Measurements from ENCODE around the gene PSMD6. TPM values are rescaled to one million over a fixed set of nuclear protein-coding genes. Genes with fewer than 3 reads are reported as not detected.

The PSMD6 gene
- total and polyA plus RNA-seq, 2 experiments from 2014 or later: 110 to 184 TPM

DNA sequence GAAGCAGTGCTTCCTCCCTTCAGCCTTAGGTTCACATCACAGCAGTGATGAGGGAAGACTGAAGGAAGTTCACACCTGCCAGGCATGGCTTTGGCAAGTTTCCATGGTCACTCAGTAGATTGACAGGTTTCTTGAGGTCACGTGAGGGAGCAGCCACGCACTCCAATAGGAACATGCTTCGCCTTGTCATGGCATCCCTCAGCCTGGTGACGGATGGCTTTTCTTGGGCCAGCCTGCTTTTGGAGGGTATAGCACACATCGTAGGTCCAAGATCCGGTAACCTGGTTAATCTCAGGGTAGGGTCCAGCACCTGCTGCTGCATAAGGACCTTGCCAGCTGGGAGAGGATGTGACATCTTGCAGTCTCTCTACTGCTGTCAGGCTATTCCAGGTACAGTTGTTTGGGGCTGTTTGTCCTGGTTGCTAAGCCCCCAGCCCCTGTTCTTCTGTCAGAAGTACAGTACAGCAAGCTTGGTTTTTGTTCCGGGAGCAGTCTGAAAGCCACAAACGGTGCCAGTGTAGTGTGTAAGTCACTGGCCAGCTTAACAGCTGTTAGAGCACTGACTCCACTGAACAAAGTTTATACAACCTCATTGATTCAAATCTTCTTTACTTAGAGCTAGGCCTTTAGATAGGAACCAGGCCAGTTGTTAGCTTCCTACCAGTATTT lies 42.3 kb downstream of the PSMD6 start:
- TF ChIP-seq, protein P1, sequence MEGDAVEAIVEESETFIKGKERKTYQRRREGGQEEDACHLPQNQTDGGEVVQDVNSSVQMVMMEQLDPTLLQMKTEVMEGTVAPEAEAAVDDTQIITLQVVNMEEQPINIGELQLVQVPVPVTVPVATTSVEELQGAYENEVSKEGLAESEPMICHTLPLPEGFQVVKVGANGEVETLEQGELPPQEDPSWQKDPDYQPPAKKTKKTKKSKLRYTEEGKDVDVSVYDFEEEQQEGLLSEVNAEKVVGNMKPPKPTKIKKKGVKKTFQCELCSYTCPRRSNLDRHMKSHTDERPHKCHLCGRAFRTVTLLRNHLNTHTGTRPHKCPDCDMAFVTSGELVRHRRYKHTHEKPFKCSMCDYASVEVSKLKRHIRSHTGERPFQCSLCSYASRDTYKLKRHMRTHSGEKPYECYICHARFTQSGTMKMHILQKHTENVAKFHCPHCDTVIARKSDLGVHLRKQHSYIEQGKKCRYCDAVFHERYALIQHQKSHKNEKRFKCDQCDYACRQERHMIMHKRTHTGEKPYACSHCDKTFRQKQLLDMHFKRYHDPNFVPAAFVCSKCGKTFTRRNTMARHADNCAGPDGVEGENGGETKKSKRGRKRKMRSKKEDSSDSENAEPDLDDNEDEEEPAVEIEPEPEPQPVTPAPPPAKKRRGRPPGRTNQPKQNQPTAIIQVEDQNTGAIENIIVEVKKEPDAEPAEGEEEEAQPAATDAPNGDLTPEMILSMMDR (IDR thresholded peaks at IDR 0.05; ENCODE audit: low read depth, low read length): no peak
- H3K9me3 ChIP-seq (ENCODE audit: low read depth): no peaks in the 10 kb centered on the region
- H3K27me3 ChIP-seq: no peaks in the 10 kb centered on the region
- H3K4me3 ChIP-seq: no peak overlapping the region
- DNase-seq (ENCODE audit: low read depth in 1 of 2, low spot score in 1 of 2): no peak
- no peak overlapping the region for H3K27ac ChIP-seq
- H3K36me3 ChIP-seq: no peaks in the 10 kb centered on the region
- H3K4me1 ChIP-seq (ENCODE audit: low read depth): no peaks in the 10 kb centered on the region

DNA sequence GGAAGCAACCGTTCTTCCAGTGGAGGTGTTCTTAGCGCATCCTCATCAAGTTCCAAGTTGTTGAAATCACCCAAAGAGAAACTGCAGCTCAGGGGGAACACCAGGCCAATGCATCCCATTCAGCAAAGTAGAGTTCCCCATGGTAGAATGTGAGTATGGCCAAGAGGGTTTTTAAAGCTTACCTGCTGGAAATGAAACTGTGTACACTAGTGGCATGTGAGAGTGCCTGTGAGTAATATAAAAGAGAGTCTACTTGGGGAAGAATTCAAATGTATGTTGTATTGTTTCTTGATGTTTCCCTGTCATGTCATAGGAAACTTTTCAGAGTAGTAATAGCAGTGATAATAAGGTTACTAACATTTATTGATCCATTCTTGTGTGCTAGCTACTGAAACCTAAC lies 43.3 kb downstream of the PSMD6 start:
- Histone ChIP-seq H3K4me3 (no peak overlapping the region), H3K9me3 (ENCODE audit: low read depth) (no peaks in the 10 kb centered on the region), H3K27ac (no peak overlapping the region), H3K27me3 (no peaks in the 10 kb centered on the region), H3K4me1 (ENCODE audit: low read depth) (no peaks in the 10 kb centered on the region), H3K36me3 (no peaks in the 10 kb centered on the region)
- TF ChIP-seq, protein P1 (IDR thresholded peaks at IDR 0.05; ENCODE audit: low read depth, low read length): no peak
- DNase-seq (ENCODE audit: low read depth in 1 of 2, low spot score in 1 of 2): no peak

DNA sequence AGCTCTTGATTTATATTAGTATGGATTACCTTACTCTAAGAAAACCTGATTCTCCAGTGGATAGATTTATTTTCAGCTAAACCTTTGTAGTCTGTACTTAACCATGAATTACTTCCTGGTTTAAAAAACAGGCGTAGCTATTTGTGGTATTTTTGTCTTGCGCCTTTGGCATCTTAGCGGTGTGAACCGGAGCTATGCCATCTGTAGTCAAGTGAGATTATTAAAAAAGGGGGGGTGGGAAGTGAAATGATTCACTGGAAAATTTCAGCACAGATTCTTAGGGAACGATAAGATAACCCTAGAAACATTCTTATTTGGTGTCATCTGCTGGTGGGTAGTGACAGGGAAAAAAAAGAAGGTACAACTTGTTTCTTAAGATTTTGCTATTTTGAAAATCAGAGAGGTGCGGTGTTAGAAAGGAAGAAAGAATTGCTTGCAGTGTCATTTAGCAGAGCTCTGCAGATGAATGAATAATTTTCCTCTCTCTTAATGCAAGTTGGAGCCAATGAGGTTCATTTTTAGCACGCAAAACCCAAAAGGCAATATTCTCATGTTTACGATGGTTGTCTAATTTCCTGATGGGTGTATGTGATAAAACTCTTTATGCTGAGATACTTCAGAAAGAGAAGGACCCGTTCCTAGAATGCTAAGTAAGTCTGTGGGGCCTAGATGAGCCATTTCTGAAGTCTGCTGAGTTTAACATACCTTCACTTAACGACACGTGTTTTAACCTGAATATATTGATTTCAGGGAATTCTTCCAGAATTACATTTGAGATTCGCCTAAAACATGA lies 44.0 kb downstream of the PSMD6 start:
- H3K27me3 ChIP-seq: no peaks in the 10 kb centered on the region
- no peak overlapping the region for H3K27ac ChIP-seq
- TF ChIP-seq, protein P1 (IDR thresholded peaks at IDR 0.05; ENCODE audit: low read depth, low read length): no peak
- no peak overlapping the region for H3K4me3 ChIP-seq
- H3K36me3 ChIP-seq: no peaks in the 10 kb centered on the region
- DNase-seq (ENCODE audit: low read depth in 1 of 2, low spot score in 1 of 2): peak in 1 of 2 donors; percentile 88
- H3K4me1 ChIP-seq (ENCODE audit: low read depth): no peaks in the 10 kb centered on the region
- H3K9me3 ChIP-seq (ENCODE audit: low read depth): no peaks in the 10 kb centered on the region

DNA sequence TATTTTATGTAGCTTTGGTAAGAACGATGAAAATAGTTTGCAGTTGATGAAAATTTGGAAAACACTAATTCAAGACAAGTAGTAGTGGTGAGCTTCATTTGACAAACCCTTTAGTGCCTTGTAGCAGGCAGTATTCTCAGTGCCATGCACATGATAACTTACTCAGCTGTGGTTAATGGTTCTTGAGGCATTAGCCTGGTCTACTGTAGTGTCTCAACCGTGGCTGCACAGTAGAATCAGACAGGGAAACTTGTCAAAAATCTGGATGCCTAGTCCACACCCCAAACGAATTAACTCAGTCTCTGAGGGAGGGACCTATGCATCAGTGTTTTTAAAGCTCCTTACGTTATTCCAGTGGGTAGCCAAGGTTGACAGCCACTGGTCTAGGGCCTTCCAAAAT lies 45.4 kb downstream of the PSMD6 start:
- Histone ChIP-seq H3K4me3 (no peak overlapping the region), H3K27me3 (no peaks in the 10 kb centered on the region), H3K9me3 (ENCODE audit: low read depth) (no peaks in the 10 kb centered on the region), H3K4me1 (ENCODE audit: low read depth) (no peaks in the 10 kb centered on the region), H3K27ac (no peak overlapping the region), H3K36me3 (no peaks in the 10 kb centered on the region)
- TF ChIP-seq, protein P1 (IDR thresholded peaks at IDR 0.05; ENCODE audit: low read depth, low read length): no peak
- peak in 1 of 2 donors; percentile 15 for DNase-seq (ENCODE audit: low read depth in 1 of 2, low spot score in 1 of 2)

DNA sequence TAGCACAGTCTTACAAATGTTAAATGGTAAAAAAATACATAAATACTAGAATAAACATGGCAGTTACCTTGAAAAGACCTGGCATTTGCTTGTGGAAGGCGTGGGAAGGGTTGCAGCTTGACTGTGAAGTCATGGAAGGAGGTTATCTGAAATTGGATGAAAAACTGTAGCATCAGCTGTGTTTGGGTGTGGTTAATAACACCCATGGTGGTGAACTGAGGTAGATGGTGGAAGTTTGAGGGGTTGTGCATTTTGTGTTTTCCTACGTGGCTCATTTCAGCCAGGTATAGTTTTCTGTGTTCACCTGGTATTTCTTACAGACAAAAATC lies 46.5 kb downstream of the PSMD6 start:
- H3K4me3 ChIP-seq: no peak overlapping the region
- no peak for DNase-seq (ENCODE audit: low read depth in 1 of 2, low spot score in 1 of 2)
- no peaks in the 10 kb centered on the region for H3K4me1 ChIP-seq (ENCODE audit: low read depth)
- no peak overlapping the region for H3K27ac ChIP-seq
- no peaks in the 10 kb centered on the region for H3K9me3 ChIP-seq (ENCODE audit: low read depth)
- TF ChIP-seq, protein P1 (IDR thresholded peaks at IDR 0.05; ENCODE audit: low read depth, low read length): no peak
- H3K36me3 ChIP-seq: no peaks in the 10 kb centered on the region
- no peaks in the 10 kb centered on the region for H3K27me3 ChIP-seq

Measured in cardiac muscle cell (in vitro differentiated cells and primary cell).